Gastrocnemius medialis (tissue), 4 donors: ENCODE results near the gene NDOR1.

Experiments used
- CTCF ChIP-seq, 5 experiments: fragments of 450-650 bp in 3 of 5; fragments of 200-600 bp in 2 of 5; sonication (generic) in 2 of 5; IDR thresholded peaks in 4 of 5; conservative IDR thresholded peaks in 1 of 5; 1 replicate in 4 of 5; 2 replicates in 1 of 5; pipeline ENCODE4 v1.5.1; 2016 to 2019; ENCODE audit warnings: antibody characterized with exemption in 5 of 5, mild to moderate bottlenecking in 3 of 5, moderate library complexity in 3 of 5
- POLR2A ChIP-seq, 2 donors: fragments of 450-650 bp; IDR thresholded peaks; one replicate each; pipeline ENCODE4 v1.6.1; 2017; ENCODE audit warnings: antibody characterized with exemption in 2 of 2, mild to moderate bottlenecking in 2 of 2, moderate library complexity in 2 of 2

- TF ChIP-seq CTCF (IDR thresholded peaks at IDR 0.05 in 4 of 5, conservative IDR thresholded peaks at IDR 0.05 in 1 of 5), result no peak
- TF ChIP-seq POLR2A (IDR thresholded peaks at IDR 0.05), result no peak
Measured at GRCh38 chr9:137179761-137180160, 25.7 kb upstream of the NDOR1 start.
